ENCODE measurements around the gene PAGE5. TPM values are rescaled to one million over a fixed set of nuclear protein-coding genes. Genes with fewer than 3 reads are reported as not detected.

The PAGE5 gene, protein sequence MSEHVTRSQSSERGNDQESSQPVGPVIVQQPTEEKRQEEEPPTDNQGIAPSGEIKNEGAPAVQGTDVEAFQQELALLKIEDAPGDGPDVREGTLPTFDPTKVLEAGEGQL
- total RNA-seq: not detected
- long read RNA-seq: 0 reads

DNA sequence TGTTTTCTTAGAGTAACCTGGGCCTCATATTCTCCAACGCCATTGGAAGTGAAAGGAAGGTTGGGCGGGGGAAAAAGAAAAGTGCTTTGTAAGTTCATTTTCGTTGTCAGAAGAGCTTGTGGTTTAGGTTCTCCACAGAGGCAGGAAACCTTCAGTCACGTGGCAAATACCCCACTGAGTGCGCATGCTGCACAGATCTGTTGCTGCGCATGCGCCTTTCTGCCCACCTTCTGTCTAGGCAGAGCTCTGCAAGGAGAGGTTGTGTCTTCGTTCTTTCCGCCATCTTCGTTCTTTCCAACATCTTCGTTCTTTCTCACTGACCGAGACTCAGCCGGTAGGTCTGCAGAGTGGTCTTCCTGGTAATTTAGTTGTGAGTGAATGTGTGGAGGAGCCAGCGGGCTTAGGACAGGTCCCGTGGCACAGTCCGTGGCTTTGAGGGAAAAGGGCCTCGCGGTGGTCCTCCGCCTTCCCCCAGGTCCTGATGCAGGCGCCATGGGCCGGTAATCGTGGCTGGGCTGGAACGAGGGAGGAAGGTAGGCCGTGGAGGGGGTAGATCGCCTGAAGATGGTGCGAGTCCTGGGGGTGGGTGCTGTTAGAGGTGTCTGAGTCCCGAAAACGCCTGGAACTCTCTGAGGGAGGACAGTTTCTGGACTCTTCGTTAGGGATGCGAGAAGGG is at the start of gene PAGE5:
Gene PAGE5 (plus strand): TSS at position 228 of the 676 bp plus-strand sequence. CDS start 1,037 bp downstream, outside the sequence.
- DNase-seq (no peak), ATAC-seq (no peak)
- intact Hi-C loops (cut with micrococcal nuclease): no loop called here

DNA sequence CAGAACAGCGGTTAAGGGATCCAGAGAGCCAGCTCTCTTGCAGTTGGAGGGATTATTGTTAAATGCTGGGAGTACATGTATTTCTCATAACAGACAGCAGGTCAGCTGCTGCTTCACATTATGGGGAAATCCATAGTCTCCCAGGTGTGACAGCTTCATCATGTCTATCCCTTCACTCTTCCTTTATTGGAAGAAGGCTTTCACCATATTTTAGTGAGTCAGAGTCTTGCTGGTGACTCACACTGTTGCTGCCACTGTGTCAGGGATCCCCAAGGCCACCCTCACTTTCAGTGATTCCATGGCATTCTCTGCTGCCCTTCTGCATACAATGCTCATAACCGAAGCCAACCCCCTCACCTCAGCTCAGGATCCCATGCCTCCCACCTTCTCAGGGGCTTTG is 32.9 kb upstream of the PAGE5 start:
- intact Hi-C loops (cut with micrococcal nuclease): no loop called here
- ATAC-seq (no peak), DNase-seq (no peak)

DNA sequence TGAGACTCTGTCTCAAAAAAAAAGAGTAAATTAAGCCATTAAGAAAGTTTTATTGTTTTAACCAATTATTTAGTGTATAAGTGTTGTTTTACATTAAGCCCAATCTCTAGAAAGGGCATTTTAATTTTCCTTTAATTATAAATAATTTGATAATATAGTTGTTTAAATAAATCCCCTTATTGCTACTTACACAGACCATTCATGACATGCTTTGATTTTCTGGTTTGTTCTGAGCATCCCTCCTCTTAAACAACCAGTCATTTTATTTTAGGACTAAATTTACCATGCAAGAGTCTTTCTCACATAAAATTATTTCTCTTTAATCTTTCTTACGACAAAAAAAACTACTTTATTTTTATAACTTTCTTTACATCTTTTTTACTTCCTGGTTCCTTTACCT is 23.5 kb upstream of the PAGE5 start:
- DNase-seq (no peak), ATAC-seq (no peak)
- intact Hi-C loops (cut with micrococcal nuclease): no loop called here

DNA sequence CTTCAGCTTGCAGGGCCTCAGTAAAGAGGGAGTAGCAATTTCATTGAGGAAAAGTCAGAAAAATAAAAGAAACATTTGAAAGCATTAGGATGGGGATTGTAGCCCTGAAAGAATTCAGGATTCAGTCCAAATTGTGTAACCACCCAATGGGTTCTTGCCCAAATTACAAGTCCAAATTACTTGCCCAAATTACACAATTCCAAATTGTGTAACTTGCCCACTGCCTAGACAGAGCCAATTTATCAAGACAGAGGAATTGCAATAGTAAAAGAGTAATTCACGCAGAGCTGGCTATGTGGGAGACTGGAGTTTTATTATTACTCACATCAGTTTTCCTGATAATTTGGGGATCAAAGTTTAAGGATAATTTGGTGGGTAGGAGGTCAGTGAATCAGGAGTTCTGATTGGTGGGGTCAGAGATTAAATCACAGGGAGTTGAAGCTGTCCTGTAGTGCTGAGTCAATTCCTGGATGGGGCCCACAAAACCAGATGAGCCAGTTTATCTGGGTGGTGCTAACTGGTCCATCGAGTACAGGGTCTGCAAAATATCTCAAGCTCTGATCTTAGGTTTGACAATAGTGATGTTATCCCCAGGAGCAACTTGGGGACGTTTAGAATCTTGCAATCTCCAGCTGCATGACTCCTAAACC is 18.1 kb upstream of the PAGE5 start:
- intact Hi-C loops (cut with micrococcal nuclease): no loop called here
- DNase-seq (no peak), ATAC-seq (no peak)

DNA sequence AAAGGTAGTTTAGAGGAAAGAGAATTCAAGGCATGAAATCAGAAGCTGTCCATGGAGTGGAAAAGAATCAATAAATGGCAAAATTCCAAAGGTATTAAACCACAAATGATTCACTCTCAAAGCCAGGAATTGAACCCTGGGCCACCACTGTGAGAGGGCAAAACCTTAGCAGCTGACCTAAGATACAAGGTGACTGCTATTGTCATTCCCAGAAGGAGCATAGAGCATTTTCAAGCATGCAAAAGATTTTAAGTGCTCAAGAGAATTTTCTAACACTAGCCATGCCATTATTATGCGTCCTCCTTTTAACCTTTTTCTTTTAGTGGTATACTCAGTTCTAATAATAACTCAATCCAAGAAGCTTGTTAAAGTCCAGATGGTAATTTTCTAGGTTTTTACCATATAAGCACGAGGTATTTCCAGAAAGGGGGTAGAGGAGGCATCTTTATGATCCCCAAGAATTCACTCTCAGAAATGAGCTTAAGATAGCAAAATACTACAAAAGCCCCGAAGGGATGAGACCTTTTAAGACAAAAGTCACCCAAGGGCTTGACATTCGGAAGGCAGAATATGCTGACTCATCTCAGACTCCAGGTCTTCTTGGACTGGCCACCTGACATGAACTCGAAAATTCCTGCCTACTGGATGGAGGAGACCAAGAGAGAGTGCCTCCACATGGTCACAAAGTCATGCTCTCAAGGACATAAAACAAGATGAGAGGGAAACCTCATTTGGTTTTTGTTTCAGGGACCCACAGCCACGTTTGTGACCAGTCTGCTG is 13.8 kb upstream of the PAGE5 start:
- intact Hi-C loops (cut with micrococcal nuclease): no loop called here
- DNase-seq (no peak), ATAC-seq (no peak)

DNA sequence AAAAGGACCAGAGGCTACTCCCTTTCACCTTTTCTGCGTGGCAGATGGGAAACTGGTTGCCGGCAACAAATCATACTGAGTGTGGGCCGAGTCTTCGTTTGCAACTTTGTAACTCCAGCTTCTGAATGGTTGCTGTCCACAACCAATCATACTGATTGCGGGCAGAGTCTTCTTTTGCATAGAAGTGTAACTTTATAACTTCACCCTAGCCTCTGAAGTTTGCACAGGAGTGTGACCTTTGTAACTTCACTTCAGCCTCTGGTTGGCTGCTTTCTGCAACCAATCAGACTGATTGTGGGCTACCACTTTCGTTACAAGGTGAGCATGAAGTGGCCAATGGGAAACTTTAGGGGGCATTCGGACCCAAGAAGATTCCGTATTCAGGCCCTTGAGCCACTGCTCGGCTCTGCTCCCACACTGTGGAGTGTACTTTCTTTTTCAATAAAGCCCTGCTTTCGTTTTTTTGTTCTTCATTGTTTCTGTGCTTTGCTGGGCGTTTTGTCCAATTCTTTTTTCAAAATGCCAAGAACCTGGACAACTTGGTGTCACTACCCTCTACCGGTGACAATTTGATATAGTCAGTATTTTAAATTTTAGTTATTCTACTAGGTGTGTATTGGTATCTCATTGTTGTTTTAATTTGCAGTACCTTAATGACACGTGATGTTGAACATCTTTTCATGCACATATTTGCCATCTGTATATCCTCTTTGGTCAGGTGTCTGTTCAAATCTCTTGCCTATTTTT is 9.0 kb upstream of the PAGE5 start:
- DNase-seq (no peak), ATAC-seq (no peak)
- intact Hi-C loops (cut with micrococcal nuclease): no loop called here

DNA sequence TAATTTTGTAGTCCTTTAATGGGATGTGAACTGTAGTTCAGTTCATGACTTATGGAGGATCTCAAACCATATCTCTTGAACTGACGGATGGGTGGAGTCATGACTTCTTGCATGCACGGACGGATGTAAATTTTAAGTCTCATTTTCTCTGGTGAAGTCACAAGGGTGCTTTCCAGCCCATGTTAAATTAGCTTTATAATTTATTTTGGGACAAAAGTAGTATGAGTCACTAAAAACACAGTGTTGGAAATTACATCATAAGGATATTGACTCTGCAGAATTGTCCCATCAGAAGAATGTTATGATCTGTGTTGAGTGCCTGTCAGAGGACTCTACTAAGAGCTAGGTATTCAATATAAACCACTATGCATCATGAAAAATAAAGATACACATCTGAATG is 6.8 kb upstream of the PAGE5 start:
- intact Hi-C loops (cut with micrococcal nuclease): no loop called here

DNA sequence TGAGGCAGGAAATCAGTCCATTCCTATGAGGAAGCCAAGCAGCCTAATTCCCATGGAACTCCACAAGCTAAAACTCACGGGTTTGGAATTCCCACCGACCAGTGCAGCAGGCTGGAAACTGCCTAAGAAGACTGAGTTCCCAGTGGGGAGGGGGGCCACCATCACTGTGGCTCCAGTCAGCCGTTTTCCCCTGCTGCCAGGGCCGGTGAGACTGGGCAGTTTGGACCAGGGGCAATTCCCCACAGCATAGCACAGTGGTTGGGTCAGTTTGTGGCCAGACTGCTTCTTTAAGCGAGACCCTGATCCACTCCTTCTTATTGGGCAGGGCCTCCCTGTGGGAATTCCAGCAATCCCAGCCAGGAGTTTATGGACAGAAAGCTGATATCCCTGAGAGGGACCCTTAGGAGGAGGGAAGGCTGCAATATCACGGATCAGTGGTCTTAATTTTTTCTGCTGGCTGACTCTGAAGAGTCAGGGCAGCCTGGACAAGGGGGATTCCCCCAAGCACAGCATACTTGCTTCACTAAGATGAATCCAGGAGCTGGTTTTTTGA is 20.7 kb downstream of the PAGE5 start:
- DNase-seq (no peak), ATAC-seq (no peak)
- intact Hi-C loops (cut with micrococcal nuclease): no loop called here

More for the DNA sequence above, 6.8 kb upstream of the PAGE5 start:
- no peak for ATAC-seq
- DNase-seq: no peak

DNA sequence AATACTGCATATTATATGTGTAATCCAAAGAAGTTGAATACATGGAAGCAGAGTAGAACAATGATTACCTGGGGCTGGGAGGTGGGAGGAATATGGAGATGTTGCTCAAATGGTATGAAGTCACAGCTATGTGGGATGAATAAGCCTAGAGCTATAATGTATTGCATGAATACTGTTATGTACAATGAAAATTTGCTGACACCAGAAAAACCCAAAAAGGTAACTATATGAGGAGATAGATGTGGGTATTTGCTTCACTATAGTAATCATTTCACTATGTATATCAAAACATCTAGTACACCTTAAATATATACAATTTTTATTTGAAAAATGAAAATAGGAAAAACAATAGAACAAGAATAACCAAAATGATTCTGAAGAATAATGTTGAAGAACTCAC is 33.4 kb downstream of the PAGE5 start:
- ATAC-seq (no peak), DNase-seq (no peak)
- intact Hi-C loops (cut with micrococcal nuclease): no loop called here

DNA sequence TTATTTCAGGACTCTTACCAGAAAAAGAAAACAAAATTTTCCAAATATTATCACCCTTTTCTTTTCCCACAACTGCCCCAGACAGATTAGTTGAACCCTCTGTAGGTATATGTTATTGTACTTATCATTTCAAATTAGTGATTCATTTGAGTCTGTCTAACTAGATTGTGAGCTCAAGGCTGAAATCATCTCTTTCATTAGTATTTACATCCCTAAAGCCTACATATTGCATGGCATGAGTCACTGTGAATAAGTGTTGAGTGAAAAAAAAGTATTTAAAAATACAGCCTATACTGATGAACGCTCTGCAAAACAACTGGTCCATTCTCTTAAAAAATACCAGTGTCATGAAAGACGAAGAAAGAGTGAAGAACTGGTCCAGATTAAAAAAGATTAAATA is 40.7 kb downstream of the PAGE5 start:
- intact Hi-C loops (cut with micrococcal nuclease): no loop called here
- no peak for ATAC-seq
- DNase-seq: no peak

DNA sequence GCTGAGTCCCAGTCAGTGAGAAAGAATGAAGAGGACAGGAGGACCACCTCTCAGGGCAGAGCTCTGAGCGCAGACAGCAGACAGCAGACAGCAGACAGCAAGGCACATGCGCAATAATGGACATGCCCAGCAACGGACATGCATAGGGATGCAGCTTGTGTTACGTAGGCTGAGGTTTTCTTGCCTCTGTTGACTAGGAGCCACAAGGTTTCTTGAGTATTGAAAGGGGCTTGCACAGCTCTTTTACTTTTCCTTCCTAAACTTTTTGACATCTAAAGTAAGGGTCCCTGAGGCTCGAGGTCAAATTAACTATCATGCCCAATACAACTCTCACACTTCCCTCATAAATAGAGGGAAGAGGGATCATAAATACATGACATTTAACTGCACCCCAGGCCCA is 44.7 kb downstream of the PAGE5 start, which contains the start of gene PAGE3:
Gene PAGE3 (minus strand): TSS at position 101 of the 400 bp plus-strand sequence. CDS start 1,013 bp downstream, outside the sequence.
- no peak for ATAC-seq
- intact Hi-C loops (cut with micrococcal nuclease): no loop called here
- DNase-seq: no peak

Other genes starting within 250 kb of the PAGE5 start
- 0.22 TPM for gene PFKFB1, start 226.2 kb upstream of the PAGE5 start, total RNA-seq
- 7.7 TPM for gene APEX2, start 220.0 kb upstream of the PAGE5 start, total RNA-seq
- gene ALAS2, start 189.4 kb upstream of the PAGE5 start, total RNA-seq: not detected
- gene PAGE2B, start 145.3 kb upstream of the PAGE5 start, total RNA-seq: not detected
- not detected for gene PAGE2, start 131.3 kb upstream of the PAGE5 start, total RNA-seq
- not detected for gene PAGE3, start 44.6 kb downstream of the PAGE5 start, total RNA-seq
- 8.2 TPM for gene MAGEH1, start 231.8 kb downstream of the PAGE5 start, total RNA-seq

Data from left ventricle myocardium superior (tissue), 1 donor.